H9 (cell line): ENCODE measurements around the gene ZBTB20. TPM values are rescaled to one million over a fixed set of nuclear protein-coding genes. Genes with fewer than 3 reads are reported as not detected.

ENCODE experiments used
- DNase-seq: peaks from one replicate; pipeline ENCODE4 v3.0.0-alpha.2; 2017
- H2AFZ ChIP-seq: one replicate; pipeline ENCODE4 v1.6.1; 2013; ENCODE audit warnings: mild to moderate bottlenecking, low read length, control low read depth, moderate library complexity
- H2AK5ac ChIP-seq: 2 replicates; pipeline ENCODE4 v1.6.1; 2013; ENCODE audit warnings: low read length, control low read depth, mixed read lengths; ENCODE audit not compliant: insufficient read length
- H2BK120ac ChIP-seq: one replicate; pipeline ENCODE4 v1.6.1; 2013; ENCODE audit warnings: low read depth, mild to moderate bottlenecking, low read length, control low read depth, inconsistent platforms; ENCODE audit not compliant: poor library complexity, severe bottlenecking
- H2BK12ac ChIP-seq: 2 replicates; pipeline ENCODE4 v1.6.1; 2013; ENCODE audit warnings: low read length, control low read depth, mixed read lengths, low read depth; ENCODE audit not compliant: insufficient read length
- H2BK15ac ChIP-seq: 2 replicates; pipeline ENCODE4 v1.6.1; 2013; ENCODE audit warnings: low read depth, low read length, control low read depth
- H2BK20ac ChIP-seq: one replicate; pipeline ENCODE4 v1.6.1; 2013; ENCODE audit warnings: low read depth, mild to moderate bottlenecking, low read length, control low read depth, inconsistent platforms; ENCODE audit not compliant: poor library complexity, severe bottlenecking
- H2BK5ac ChIP-seq: 2 replicates; pipeline ENCODE4 v1.6.1; 2013; ENCODE audit warnings: low read length, control low read depth, mixed read lengths; ENCODE audit not compliant: insufficient read length
- H3K14ac ChIP-seq: 2 replicates; pipeline ENCODE4 v1.6.1; 2013; ENCODE audit warnings: low read length, control low read depth; ENCODE audit not compliant: insufficient read depth
- H3K18ac ChIP-seq: 2 replicates; pipeline ENCODE4 v1.6.1; 2013; ENCODE audit warnings: low read depth, mild to moderate bottlenecking, mixed read lengths, low read length, control low read depth; ENCODE audit not compliant: insufficient read length
- H3K23ac ChIP-seq: 2 replicates; pipeline ENCODE4 v1.6.1; 2013; ENCODE audit warnings: low read length, control low read depth, mixed read lengths, low read depth; ENCODE audit not compliant: insufficient read length
- H3K23me2 ChIP-seq: 2 replicates; pipeline ENCODE4 v1.6.1; 2013; ENCODE audit warnings: low read depth, mild to moderate bottlenecking, mixed read lengths, low read length, control low read depth; ENCODE audit not compliant: insufficient read length, poor library complexity, severe bottlenecking
- H3K27ac ChIP-seq: 2 replicates; pipeline ENCODE4 v1.5.1; 2013; ENCODE audit warnings: low read length, control low read depth, mixed read lengths, low read depth; ENCODE audit not compliant: insufficient read length
- H3K27me3 ChIP-seq: 2 replicates; pipeline ENCODE4 v1.6.1; 2013; ENCODE audit warnings: low read length, control low read depth, inconsistent platforms; ENCODE audit not compliant: insufficient read depth
- H3K4ac ChIP-seq: 2 replicates; pipeline ENCODE4 v1.6.1; 2013; ENCODE audit warnings: low read depth, mild to moderate bottlenecking, control low read depth, inconsistent platforms, low read length, moderate library complexity
- H3K4me1 ChIP-seq: 2 replicates; pipeline ENCODE4 v1.6.1; 2013; ENCODE audit warnings: low read length, control low read depth, inconsistent platforms; ENCODE audit not compliant: insufficient read depth
- H3K4me2 ChIP-seq: 2 replicates; pipeline ENCODE4 v1.6.1; 2013; ENCODE audit warnings: low read length, control low read depth, mixed read lengths; ENCODE audit not compliant: insufficient read length, insufficient read depth
- H3K56ac ChIP-seq: 2 replicates; pipeline ENCODE4 v1.6.1; 2013; ENCODE audit warnings: low read depth, mild to moderate bottlenecking, mixed read lengths, low read length, control low read depth; ENCODE audit not compliant: insufficient read length
- H3K79me1 ChIP-seq: 2 replicates; pipeline ENCODE4 v1.6.1; 2013; ENCODE audit warnings: low read depth, mild to moderate bottlenecking, moderate library complexity, low read length, control low read depth, inconsistent platforms; ENCODE audit not compliant: insufficient read depth, poor library complexity, severe bottlenecking
- H3K79me2 ChIP-seq: 2 replicates; pipeline ENCODE4 v1.6.1; 2013; ENCODE audit warnings: low read length, control low read depth, inconsistent platforms; ENCODE audit not compliant: insufficient read depth
- H3K9ac ChIP-seq: 2 replicates; pipeline ENCODE4 v1.6.1; 2013; ENCODE audit warnings: low read length, control low read depth, mixed read lengths; ENCODE audit not compliant: insufficient read length; ENCODE audit errors: extremely low read depth
- H3K9me3 ChIP-seq: one replicate; pipeline ENCODE4 v1.6.1; 2013; ENCODE audit warnings: low read depth, low read length, inconsistent platforms; ENCODE audit not compliant: control insufficient read depth
- H3T11ph ChIP-seq: one replicate; pipeline ENCODE4 v1.6.1; 2013; ENCODE audit warnings: mild to moderate bottlenecking, low read length, control low read depth, inconsistent platforms
- H4K20me1 ChIP-seq: one replicate; pipeline ENCODE4 v1.6.1; 2013; ENCODE audit not compliant: control insufficient read depth, insufficient read length, insufficient read depth
- H4K5ac ChIP-seq: 2 replicates; pipeline ENCODE4 v1.6.1; 2013; ENCODE audit warnings: low read depth, mild to moderate bottlenecking, mixed read lengths, low read length, control low read depth; ENCODE audit not compliant: insufficient read length
- H4K8ac ChIP-seq: replicated peaks from 2 replicates; pipeline ENCODE4 v1.6.1; 2013; ENCODE audit warnings: low read length, control low read depth, mixed read lengths, low read depth; ENCODE audit not compliant: insufficient read length
- H4K91ac ChIP-seq: 2 replicates; pipeline ENCODE4 v1.6.1; 2013; ENCODE audit warnings: low read depth, mild to moderate bottlenecking, moderate library complexity, mixed read lengths, low read length, control low read depth; ENCODE audit not compliant: insufficient read length
- H3K27ac Mint-ChIP-seq, 3 experiments: 2 replicates in 2 of 3; 3 replicates in 1 of 3; pipeline ENCODE4 v1.8.0; 2020 to 2021; ENCODE audit warnings: mixed read lengths in 3 of 3, mild to moderate bottlenecking in 1 of 3, moderate library complexity in 1 of 3
- H3K27me3 Mint-ChIP-seq: 2 replicates; pipeline ENCODE4 v1.8.0; 2021; ENCODE audit warnings: low read depth, mild to moderate bottlenecking, moderate library complexity, mixed read lengths
- H3K36me3 Mint-ChIP-seq, 3 experiments: 2 replicates in 2 of 3; 3 replicates in 1 of 3; pipeline ENCODE4 v1.8.0; 2020 to 2021; ENCODE audit warnings: low read depth in 3 of 3, mixed read lengths in 3 of 3; ENCODE audit not compliant: insufficient read depth in 1 of 3
- H3K4me1 Mint-ChIP-seq, 2 experiments: 2 replicates each; pipeline ENCODE4 v1.8.0; 2020; ENCODE audit warnings: mixed read lengths in 2 of 2
- H3K4me3 Mint-ChIP-seq, 2 experiments: 2 replicates in 1 of 2; 3 replicates in 1 of 2; pipeline ENCODE4 v1.8.0; 2020 to 2021; ENCODE audit warnings: mild to moderate bottlenecking in 2 of 2, mixed read lengths in 2 of 2, moderate library complexity in 1 of 2
- H3K9me3 Mint-ChIP-seq, 2 experiments: 2 replicates in 1 of 2; 3 replicates in 1 of 2; pipeline ENCODE4 v1.8.0; 2020; ENCODE audit warnings: mild to moderate bottlenecking in 2 of 2, mixed read lengths in 2 of 2, moderate library complexity in 1 of 2
- CTCF ChIP-seq: fragments of 200-600 bp; sonication (generic); conservative IDR thresholded peaks from 3 replicates; pipeline ENCODE4 v1.8.0; 2021; ENCODE audit warnings: antibody characterized with exemption, mild to moderate bottlenecking
- WGBS: extraction: QIAGEN DNeasy Blood & Tissue Kit; methylation state at CpG from one replicate; pipeline ENCODE4 v1.1.7; 2013; ENCODE audit warnings: missing lambda C conversion rate, low lambda C conversion rate, mixed read lengths; ENCODE audit not compliant: insufficient read length; ENCODE audit errors: extremely low coverage; 5-methylcytosine and 5-hydroxymethylcytosine counted together
- total RNA-seq: library from RNA; stranded (reverse); gene quantifications from 2 replicates; pipeline ENCODE4 v1.2.1, GENCODE V29; 2021

ZBTB20 gene
- total RNA-seq, 1 experiment from 2014 or later: 0.70 TPM

GRCh38 chr3:114508976-114509375 is 638.1 kb downstream of the ZBTB20 start:
- no peaks in the 10 kb centered on the region for H3K9me3 ChIP-seq
- no peak overlapping the region for H2BK12ac ChIP-seq
- H3K23me2 ChIP-seq: no peaks in the 10 kb centered on the region
- H3K18ac ChIP-seq: no peak overlapping the region
- no peak overlapping the region for H4K91ac ChIP-seq
- no peak overlapping the region for H3K4me3 Mint-ChIP-seq
- H3K9ac ChIP-seq: no peak overlapping the region
- no peak overlapping the region for H2BK15ac ChIP-seq
- H4K8ac ChIP-seq: no peak overlapping the region
- H3K36me3 Mint-ChIP-seq: no peaks in the 10 kb centered on the region
- H3K9me3 Mint-ChIP-seq: no peaks in the 10 kb centered on the region
- H3K27ac ChIP-seq: no peak overlapping the region
- no peak overlapping the region for H4K5ac ChIP-seq
- H3K4ac ChIP-seq: no peak overlapping the region
- no peaks in the 10 kb centered on the region for H3K79me1 ChIP-seq
- no peak overlapping the region for H2AK5ac ChIP-seq
- no peaks in the 10 kb centered on the region for H3K79me2 ChIP-seq
- no peak for TF ChIP-seq CTCF
- no peak overlapping the region for H3T11ph ChIP-seq
- no peak overlapping the region for H3K27ac Mint-ChIP-seq
- H3K27me3 ChIP-seq: no peaks in the 10 kb centered on the region
- no peak for DNase-seq
- no peak overlapping the region for H2BK20ac ChIP-seq
- no peak overlapping the region for H3K14ac ChIP-seq
- peaks cover 8 to 17% of the 10 kb centered on the region in 2 experiments for H3K4me1 Mint-ChIP-seq
- WGBS: no CpG with 5 or more reads among the region's 1 CpG
- H3K23ac ChIP-seq: no peak overlapping the region
- no peaks in the 10 kb centered on the region for H4K20me1 ChIP-seq
- no peak overlapping the region for H3K4me2 ChIP-seq
- no peak overlapping the region for H2AFZ ChIP-seq
- no peak overlapping the region for H2BK120ac ChIP-seq
- no peak overlapping the region for H3K56ac ChIP-seq
- peaks cover 6% of the 10 kb centered on the region for H3K4me1 ChIP-seq
- H3K27me3 Mint-ChIP-seq: no peaks in the 10 kb centered on the region
- H2BK5ac ChIP-seq: no peak overlapping the region
